Kidney tubule cell (primary cell): ENCODE results near the gene SNAP29.
"Not testable (repeated sequence)": the region's sequence is repeated elsewhere in the genome, so short reads cannot be mapped to it uniquely, and the experiment has no call there.

Experiments
- DNase-seq: peaks from one replicate; pipeline ENCODE4 v3.0.0-alpha.2; 2018; ENCODE audit warnings: low spot score

SNAP29 gene

DNA sequence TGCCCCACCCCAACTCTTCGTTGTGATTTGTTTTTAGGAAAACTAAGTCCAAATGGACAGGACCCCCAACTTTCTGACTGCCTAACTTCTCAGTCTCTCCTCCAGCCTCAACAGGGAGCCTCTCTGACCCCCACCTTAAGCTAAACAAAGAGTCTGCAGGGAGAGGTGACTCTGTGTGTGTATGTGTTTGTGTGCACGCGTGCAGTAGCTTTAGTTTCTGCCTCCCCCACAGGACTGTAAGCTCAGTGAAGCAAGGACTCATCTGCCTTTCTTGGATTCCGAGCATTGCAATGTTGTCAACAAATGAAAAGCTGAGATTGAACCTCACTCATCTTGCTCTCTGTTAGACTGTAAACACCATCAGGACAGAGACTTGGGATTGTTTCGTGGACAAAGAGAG is 7.9 kb downstream of the SNAP29 start:
- peak; percentile 18 for DNase-seq

DNA sequence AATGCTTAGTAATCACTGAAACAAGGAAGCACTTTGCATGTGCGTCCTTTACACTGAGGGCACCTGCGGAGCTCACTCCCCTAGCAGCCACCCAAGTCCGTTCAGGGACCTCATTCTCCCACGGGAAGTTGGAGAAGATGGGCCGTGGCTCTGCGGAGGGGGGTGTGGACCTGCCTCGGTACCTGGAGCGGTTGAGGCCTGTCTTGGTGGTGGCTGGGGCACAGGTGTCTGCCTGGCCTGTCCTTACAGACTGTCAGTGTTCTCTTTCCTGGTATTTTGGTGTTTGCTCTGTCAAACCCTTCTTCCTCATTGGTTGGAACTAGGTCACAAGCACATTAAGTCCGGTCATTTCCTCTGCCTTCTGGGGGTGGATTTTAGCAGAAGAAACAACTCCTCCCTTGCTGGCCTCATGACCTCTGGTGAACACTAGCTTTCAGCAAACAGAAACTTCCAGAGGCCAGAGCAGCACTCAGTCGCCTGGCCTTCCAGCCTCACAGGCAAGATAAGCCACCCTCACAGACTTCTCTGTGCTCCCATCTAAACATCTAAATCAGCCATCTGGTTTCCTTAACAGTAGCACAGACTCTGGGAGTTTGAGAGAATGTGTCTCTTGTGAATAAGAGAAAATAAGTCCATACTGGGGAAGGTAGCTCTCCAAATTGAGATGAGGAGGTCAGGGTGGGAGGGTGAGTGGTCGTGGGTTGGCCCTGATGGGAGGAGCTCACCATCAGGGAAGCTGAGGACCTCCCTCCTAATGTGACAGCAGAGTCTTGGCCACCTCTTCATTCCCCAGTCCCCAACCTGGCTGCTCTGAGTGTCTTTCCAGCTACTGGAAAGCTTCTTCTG is 8.6 kb downstream of the SNAP29 start:
- peak; percentile 43 for DNase-seq

DNA sequence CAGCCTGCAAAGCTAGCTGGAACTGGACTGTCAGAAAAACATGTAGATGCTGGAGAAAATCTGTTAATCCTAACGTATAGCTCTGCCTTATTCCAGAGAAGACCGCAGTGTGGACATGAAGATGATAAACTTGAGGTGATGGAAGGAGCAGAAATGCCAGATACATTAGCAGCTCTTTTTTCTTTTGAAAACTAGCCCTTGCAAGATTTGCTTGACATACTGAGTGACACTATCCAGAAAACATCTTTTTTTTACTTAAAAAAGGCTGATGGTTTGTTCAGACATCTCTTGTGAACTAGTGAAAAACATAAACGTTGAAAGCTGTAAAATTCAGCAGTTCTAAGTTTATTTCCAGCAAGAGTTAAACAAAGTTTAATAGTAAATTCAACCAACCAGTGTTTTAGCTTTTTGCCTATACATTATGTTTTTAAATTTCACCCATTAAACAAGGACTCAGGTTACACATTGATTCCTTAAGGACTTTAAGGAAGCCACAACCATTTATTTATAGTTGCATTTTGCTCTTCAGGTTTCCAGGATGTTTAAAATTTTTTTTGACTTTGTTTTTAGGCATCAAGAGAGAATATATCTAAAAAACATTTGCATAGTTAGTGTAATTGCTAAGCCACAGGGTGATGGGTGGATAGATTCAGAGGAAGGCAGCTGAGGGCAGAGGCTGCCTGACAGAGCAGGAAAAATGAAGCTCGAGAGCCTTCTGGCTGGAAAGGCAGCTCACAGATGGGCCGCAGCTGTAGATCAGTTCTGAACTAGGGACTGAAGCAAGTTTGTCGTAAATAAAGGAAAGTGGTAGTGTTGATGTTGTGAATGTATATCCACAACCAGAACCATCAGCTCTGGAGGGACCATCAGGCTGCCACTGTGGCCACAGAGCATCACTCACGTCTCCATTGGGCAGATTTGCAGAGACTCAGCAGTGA is 9.5 kb downstream of the SNAP29 start:
- no peak for DNase-seq

DNA sequence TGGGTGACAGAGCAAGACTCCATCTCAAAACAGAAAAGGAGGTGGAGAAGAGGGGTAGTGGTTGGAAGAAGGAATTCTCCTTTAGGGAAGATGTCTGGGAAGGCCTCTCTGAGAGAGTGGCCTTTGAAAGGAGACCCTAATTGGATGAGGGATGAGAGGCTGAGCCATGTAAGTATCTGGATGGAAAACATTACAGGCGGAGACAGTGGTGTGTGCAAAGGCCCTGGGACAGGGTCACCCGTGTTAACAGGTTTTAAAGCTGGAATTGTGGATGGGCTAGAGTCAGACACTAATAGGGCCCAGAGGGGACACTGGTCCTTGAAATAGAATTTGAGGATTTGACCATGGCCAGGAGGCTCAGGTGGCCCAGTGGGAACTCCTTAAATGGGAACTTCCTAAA is 10.4 kb downstream of the SNAP29 start:
- no peak for DNase-seq

DNA sequence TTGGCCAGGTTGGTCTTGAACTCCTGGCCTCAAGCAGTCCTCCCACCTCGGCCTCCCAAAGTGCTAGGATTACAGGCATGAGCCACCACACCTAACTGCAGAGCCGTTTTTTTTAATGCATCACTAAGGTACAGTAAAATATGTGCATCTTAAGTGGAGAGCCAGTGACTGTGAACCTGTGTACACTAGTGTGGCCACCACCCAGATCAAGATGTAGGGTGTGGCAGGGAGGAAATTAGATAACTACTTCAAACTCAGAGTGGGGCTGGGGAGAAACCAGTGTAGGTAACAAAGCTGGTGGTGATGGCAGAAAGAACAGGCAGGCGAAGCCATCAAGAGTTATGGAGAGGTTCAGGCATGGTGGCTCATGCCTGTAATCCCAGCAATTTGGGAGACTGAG is 14.4 kb downstream of the SNAP29 start:
- no peak for DNase-seq

DNA sequence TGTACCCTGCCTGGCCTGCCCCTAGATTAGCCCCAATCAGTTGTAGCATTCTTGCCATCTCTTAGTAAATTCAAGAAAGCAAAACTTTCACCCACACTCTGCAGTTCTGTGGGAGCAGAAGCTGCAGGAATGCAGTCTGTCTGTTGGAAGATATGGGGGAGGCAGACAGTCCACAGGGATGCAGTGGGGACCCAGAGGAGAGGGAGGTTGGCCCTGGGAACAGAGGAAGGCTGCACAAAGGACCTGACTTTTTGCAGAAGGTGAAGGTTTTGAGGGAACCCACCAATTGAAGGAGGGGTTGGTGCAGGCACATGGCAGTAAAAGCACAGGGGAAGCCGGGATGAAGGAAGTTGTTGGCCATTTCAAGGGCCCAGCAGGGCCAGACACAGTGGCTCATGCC is 16.5 kb downstream of the SNAP29 start:
- DNase-seq = no peak

DNA sequence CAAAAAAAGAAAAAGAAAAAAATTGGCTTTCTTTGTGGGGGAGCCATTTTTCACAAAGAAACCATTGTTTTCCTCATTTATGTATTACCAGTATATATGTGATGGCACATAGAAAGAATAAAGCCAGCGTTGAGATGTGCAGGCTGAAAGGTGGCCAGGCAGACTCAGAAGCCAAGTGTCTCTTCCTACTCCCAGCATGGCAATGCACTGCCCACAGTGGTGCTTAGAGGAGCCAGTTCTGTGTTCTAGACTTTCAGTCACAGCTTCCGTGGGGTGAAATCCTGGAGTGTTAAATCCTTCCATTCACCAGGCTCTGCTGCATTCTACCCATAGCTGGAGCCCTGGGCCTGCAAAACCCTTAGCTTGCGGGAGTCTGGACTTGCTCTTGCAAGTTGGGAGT is 18.9 kb downstream of the SNAP29 start:
- no peak for DNase-seq

DNA sequence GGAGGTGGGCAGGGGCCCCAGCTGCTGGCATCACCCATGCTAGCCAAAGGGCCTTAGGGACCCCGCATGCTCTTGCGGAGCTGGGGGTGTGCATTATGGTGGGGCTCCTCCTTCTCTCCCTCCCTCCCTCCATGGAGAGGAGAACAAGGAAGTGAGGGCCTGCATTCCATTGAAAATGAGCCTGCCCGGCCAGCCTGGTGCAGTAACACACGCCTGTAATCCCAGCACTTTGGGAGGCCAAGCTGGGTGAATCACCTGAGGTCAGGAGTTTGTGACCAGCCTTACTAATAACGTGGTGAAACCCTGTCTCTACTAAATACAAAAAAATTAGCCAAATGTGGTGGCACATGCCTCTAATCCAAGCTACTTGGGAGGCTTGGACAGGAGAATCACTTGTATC is 22.4 kb downstream of the SNAP29 start:
- DNase-seq = peak; percentile 86

DNA sequence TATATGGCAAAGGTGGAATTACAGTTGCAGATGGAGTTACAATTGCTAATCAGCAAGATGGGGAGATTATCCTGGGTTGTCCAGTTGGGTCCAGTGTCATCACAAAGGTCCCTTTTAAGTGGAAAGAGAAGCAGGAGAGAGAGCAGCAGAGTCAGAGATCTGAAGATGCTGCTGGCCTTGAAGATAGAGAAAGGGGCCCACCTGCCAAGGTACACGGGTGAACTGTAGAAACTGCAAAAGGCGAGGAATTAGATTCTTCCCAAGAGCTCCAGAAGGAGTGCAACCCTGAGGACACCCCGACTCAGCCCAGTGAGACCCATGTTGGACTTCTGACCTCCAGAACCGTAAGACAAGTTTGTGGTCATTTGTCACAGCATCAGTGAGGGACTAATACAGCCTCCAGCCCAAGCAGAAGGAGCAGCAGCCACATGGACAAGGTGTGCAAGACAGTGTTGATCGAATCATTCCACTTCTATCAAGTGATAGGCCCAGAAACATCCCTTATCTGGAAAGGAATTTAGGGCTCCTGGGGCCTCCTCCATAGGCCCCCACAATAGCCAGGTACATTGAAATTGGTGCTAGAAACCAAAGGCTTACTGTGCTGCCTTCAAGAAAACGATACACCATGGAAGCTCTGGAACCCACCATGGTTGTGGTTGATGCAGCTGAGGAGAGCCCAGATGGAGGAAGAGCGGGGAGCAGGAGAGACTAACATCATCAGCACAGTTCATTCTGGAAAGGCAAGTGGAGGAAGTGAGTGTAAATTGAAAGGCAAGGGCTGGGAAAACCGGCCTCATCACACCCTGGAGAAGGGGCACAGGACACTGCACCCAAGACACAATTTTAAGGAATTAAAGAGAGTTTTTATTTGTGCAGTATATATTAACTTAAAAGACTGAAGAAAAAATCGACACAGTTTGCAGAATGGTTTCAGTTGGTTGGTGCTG is 23.3 kb downstream of the SNAP29 start:
- no peak for DNase-seq

DNA sequence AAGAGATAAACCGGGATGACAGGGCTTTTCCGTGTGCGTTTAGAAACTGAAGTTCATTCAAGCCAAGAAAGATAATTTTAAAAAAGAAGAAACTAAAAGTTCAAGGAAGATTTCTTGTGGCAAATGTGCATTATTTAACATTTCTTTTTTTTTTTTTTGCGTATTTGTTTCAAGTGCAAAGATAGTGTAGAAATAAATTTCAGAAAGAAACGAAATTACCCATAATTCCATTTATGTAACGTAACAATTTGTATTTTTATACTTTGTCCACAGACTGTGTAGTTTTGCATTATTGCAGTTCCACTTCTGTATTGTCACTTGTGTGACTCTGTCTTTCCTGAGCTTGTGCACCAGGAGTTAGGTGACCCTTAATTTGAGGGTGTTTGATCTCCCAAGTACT is 24.0 kb downstream of the SNAP29 start:
- no peak for DNase-seq

DNA sequence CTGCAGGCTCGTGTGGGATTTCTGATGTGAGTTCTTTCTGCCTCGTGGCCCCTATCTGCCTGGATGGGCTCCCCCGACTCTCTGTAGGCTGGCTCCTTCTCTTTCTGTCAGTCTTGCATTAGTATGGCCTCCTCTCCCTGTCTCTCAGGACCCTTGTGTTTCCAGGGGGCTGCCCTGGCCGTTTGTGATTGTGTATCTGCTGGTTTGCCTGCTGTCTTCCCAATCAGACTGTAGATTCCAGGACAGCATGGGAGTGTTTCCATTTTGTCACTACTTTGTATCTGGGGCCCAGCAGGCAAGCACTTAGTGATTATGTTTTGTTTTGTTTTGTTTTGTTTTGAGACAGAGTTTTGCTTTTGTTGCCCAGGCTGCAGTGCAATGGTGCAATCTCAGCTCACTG is 25.6 kb downstream of the SNAP29 start:
- no peak for DNase-seq

DNA sequence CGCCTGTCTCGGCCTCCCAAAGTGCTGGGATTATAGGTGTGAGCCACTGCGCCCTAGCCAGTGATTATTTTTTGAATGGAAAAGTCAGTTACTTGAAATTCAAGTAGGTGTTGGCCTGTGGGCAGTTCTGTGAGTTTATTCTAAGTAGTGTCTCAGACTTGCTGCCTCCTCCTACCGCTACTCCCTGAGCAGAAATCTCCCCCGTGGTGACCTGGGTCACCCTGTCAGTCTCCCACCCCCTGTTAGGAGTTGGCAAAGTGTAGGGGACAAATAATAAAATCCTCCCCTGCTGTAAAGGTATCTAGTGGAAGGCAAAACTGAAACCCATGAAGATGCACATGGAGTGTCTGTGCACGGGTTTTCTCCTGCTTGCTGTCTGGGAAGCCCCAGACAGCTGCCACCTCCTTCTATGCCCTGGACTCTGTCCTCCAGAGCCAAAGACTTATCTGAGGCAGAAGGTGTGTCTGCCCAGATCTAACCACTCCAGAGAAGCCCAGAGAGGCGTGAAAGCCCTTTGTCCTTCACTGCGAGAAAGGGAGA is 26.3 kb downstream of the SNAP29 start:
- DNase-seq = no peak

DNA sequence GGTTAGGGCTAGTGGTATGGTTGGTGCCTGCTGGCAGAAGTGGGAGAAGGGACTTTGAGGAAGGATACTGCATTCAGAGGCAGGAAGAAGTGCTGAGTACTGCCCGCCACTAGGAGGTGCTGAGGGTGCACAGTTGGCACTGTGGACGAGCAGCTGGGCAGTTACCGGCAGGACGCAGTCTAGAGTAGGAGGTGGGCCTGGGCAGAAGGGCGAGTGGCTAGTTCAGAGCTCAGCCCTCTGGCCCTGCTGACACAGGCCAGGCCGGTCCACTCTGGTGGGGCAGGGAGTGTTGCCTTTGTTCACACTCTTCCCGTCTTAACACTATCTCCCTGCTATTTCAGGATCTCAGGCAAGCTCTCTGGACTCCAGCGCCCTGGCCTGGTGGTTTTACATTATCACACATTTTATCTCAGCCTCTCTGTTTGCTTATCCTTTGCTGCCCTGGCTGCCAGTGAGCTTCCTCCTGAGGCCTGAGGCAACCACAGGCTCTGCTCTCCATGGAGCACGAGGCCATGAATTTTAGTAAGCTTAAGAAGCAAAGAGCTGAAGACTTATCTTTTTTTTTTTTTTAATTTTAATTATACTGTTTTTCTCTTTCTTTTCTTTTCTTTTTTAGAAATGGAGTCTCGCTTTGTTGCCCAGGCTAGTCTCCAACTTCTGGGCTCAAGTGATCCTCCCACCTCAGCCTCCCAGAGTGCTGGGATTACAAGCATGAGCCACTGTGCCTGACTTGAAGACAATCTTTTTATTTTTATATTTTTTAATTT is 26.9 kb downstream of the SNAP29 start:
- DNase-seq = peak; percentile 81

DNA sequence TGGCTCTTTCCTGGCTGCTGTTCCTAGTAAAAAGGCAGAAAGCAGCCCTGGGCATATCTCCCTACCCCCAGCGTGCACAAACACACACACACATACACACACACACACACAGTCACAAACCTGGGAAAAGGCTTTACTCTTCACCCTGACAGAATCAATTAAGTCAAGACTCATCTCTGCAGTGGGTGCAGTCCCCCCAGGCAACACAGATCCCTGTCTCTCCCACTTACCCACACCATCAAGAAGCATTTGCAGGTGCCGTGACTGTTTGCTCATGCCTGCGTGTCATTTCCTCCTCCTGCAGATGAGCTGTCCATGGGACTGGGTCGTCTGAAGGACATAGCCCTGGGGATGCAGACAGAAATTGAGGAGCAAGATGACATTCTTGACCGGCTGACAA is 28.6 kb downstream of the SNAP29 start:
- peak; percentile 39 for DNase-seq

DNA sequence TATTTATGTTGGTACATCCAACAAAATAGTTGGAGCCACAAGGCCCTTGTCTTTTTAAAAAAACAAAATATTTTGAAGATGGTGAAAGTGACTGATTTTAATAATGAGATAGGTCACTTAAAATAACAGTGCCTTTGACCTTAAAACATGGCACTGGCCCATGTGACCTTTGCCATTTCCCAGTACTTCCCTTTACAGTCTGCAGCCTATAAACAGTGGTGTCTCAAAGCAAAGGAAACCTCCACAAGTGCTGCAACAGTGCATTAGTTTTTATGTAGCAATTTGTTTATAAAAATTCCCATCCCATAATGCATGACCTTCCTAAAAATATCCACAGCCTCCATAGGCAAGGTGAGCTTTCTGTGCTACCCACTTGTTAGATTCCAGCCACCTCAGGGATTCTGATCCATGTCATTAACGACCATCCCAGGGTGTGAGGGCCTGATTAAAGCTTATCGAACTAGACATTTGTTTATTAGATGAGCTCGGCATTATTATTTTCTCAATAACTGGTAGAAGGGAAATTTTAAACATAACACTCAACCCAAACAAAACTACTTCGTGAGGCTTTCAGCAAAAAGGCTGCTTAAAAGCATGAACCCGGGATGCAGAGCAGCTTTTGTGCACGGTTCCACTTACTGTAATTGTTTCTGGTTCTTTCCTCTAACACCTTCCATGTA is 30.4 kb downstream of the SNAP29 start:
- no peak for DNase-seq

DNA sequence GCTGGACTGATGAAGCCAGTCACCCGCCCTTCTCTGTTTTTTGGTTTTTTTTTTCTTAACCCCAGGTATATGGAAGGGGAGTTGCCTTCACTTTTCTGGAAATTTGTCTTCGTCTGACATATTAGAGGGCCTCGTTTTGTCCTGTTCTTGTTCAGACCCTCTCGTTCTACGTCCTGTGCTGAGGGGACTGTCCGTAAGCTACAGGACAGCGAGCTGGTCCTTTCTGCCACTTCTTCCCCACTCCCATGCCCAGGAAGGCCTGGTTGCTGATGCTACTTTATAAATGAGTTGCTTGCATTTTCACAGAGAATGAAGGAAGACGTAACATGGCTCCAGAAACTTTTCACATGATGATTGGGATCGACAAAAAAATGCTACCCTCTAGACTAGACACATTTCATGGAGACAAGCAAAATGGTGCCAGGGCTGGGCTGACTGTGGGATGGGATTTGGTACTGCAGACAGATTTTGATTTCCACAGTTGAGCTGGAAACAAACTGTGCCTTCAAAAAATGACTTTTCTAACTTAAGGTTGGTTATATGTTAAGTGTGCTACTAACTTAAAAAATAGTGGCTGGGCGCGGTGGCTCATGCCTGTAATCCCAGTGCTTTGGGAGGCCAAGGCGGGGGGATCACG is 31.2 kb downstream of the SNAP29 start:
- no peak for DNase-seq

DNA sequence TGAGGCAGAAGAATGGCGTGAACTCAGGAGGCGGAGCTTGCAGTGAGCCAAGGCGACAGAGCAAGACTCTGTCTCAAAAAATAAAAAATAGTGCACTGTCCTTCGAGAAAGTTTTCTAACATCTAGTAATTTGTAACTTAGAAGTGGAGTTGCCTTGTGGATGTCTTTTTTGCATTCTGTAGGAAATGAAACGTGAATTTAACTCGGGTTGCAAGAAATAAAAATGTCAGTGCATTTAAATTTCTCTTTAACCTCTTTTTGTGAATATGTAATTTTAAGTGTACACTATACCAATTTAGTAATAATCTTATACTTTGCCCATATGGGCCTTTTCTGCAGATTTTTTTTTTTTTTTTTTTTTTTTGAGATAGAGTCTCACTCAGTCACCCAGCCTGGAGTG is 32.2 kb downstream of the SNAP29 start:
- DNase-seq = no peak

DNA sequence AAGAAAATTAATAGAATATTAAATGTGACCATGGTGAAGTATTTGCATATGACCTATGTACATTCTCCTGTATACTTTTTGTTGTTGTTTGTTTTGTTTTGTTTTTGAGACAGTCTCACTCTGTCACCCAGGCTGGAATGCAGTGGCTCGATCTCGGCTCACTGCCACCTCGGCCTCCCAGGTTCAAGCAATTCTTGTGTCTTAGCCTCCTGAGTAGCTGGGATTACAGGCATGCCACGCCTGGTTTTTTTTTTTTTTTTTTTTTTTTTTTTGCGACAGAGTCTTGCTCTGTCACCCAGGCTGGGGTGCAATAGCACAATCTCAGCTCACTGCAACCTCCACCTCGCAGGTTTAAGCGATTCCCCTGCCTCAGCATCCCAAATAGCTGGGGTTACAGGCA is 38.9 kb downstream of the SNAP29 start:
- not testable (repeated sequence) for DNase-seq

DNA sequence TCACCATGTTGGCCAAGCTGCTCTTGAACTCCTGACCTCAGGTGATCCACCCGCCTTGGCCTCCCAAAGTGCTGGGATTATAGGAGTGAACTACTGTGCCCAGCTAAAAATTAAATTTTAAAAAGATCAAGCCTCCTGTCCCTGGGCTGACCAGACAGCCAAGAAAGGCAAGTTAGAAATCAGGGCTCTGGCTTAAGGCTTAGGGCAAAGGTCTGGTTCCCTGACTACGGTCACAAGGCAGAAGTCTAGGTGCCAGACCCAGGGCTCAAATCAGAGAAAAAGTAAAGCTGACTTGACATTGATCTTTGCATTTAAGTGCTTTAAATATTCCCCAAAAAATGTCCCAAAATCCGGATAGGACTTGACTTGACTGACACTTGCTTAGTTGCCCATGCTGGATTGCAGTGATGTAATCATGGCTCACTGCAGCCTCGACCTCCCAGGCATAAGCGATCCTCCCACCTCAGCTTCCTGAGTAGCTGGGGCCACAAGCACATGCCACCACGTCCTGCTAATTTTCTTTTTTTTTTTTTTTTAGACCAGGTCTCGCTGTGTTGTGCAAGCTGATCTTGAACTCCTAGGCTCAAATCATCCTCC is 41.1 kb downstream of the SNAP29 start:
- no peak for DNase-seq
